Stimulated activated CD8-positive, alpha-beta memory T cell treated with anti-CD3 and anti-CD28 coated beads, Interleukin-12 subunit alpha, Interleukin-12 subunit beta, amount 100 ng/mL, for 1 hour (primary cell): ENCODE results near the gene UBAC1.
"Not testable (repeated sequence)": the region's sequence is repeated elsewhere in the genome, so short reads cannot be mapped to it uniquely, and the experiment has no call there.

Experiments used
- DNase-seq: peaks from one replicate; pipeline ENCODE4 v3.0.0-alpha.2; 2020; ENCODE audit warnings: low read depth

Gene UBAC1

GRCh38 chr9:135960411-135961276 lies 529 bp downstream of the UBAC1 start:
- no peak for DNase-seq

GRCh38 chr9:135959814-135960213 lies 1.4 kb downstream of the UBAC1 start:
- no peak for DNase-seq

- DNase-seq, result no peak
These were observed 2.7 kb downstream of the UBAC1 start for GRCh38 chr9:135958485-135958884.

GRCh38 chr9:135957431-135957830 lies 3.7 kb downstream of the UBAC1 start:
- DNase-seq, result no peak

GRCh38 chr9:135956802-135957174 lies 4.4 kb downstream of the UBAC1 start:
- DNase-seq, result no peak

- DNase-seq, result no peak
These were observed 5.0 kb downstream of the UBAC1 start for GRCh38 chr9:135955934-135956801.

- DNase-seq, result no peak
These were observed 8.4 kb downstream of the UBAC1 start for GRCh38 chr9:135952664-135953206.

GRCh38 chr9:135951889-135952663 lies 9.1 kb downstream of the UBAC1 start:
- DNase-seq, result no peak

- DNase-seq, result not testable (repeated sequence)
These were observed 9.9 kb downstream of the UBAC1 start for GRCh38 chr9:135951310-135951709.

- DNase-seq, result not testable (repeated sequence)
These were observed 10.3 kb downstream of the UBAC1 start for GRCh38 chr9:135950841-135951240.

GRCh38 chr9:135950135-135950682 lies 11.0 kb downstream of the UBAC1 start:
- no peak for DNase-seq

- DNase-seq, result no peak
These were observed 11.6 kb downstream of the UBAC1 start for GRCh38 chr9:135949501-135950134.

- DNase-seq, result no peak
These were observed 12.2 kb downstream of the UBAC1 start for GRCh38 chr9:135948968-135949367.

- no peak for DNase-seq
These were observed 12.7 kb downstream of the UBAC1 start for GRCh38 chr9:135948446-135948845.

GRCh38 chr9:135947582-135947981 lies 13.6 kb downstream of the UBAC1 start:
- DNase-seq, result no peak

- not testable (repeated sequence) for DNase-seq
These were observed 14.1 kb downstream of the UBAC1 start for GRCh38 chr9:135947105-135947504.

GRCh38 chr9:135946392-135946994 lies 14.7 kb downstream of the UBAC1 start:
- DNase-seq, result no peak

GRCh38 chr9:135945969-135946368 lies 15.2 kb downstream of the UBAC1 start:
- no peak for DNase-seq

GRCh38 chr9:135944444-135945252 lies 16.5 kb downstream of the UBAC1 start:
- no peak for DNase-seq

- not testable (repeated sequence) for DNase-seq
These were observed 17.6 kb downstream of the UBAC1 start for GRCh38 chr9:135943604-135944003.
